Measurements from ENCODE around the gene RANBP9.

RANBP9 gene

GRCh38 chr6:13643125-13643524 is 68.5 kb downstream of the RANBP9 start:
- no peak for FAIRE-seq

- FAIRE-seq = peak; percentile 98
These were observed 70.3 kb downstream of the RANBP9 start for GRCh38 chr6:13641315-13641714.

- no peak for FAIRE-seq
These were observed 73.0 kb downstream of the RANBP9 start for GRCh38 chr6:13638626-13639025.

- peak; percentile 21 for FAIRE-seq
These were observed 73.6 kb downstream of the RANBP9 start for GRCh38 chr6:13638014-13638413.

GRCh38 chr6:13635948-13636658 is 75.5 kb downstream of the RANBP9 start:
- no peak for FAIRE-seq

- FAIRE-seq = no peak
These were observed 78.3 kb downstream of the RANBP9 start for GRCh38 chr6:13633343-13633742.

- FAIRE-seq = no peak
These were observed 81.1 kb downstream of the RANBP9 start for GRCh38 chr6:13630499-13630898.

GRCh38 chr6:13629459-13630116 is 82.0 kb downstream of the RANBP9 start:
- FAIRE-seq = no peak

- no peak for FAIRE-seq
These were observed 86.8 kb downstream of the RANBP9 start for GRCh38 chr6:13624871-13625288.

- FAIRE-seq = no peak
These were observed 94.6 kb downstream of the RANBP9 start for GRCh38 chr6:13617066-13617465.

GRCh38 chr6:13615792-13616120 is 95.9 kb downstream of the RANBP9 start:
- FAIRE-seq = no peak

- FAIRE-seq = no peak
These were observed 96.5 kb downstream of the RANBP9 start, which contains the start of gene NOL7 for GRCh38 chr6:13614926-13615791. NOL7 (plus strand) TSS chr6:13615335; CDS start chr6:13615359, 24 bp downstream.

GRCh38 chr6:13614126-13614925 is 97.3 kb downstream of the RANBP9 start:
- no peak for FAIRE-seq

- FAIRE-seq = no peak
These were observed 98.5 kb downstream of the RANBP9 start for GRCh38 chr6:13613029-13613594.

GRCh38 chr6:13611715-13612114 is 99.9 kb downstream of the RANBP9 start:
- no peak for FAIRE-seq

GRCh38 chr6:13605634-13606033 is 106.0 kb downstream of the RANBP9 start:
- FAIRE-seq = no peak

- FAIRE-seq = no peak
These were observed 106.9 kb downstream of the RANBP9 start for GRCh38 chr6:13604546-13605416.

- FAIRE-seq = no peak
These were observed 107.5 kb downstream of the RANBP9 start for GRCh38 chr6:13604135-13604534.

GRCh38 chr6:13600036-13600435 is 111.6 kb downstream of the RANBP9 start:
- no peak for FAIRE-seq

GRCh38 chr6:13597073-13597472 is 114.6 kb downstream of the RANBP9 start:
- no peak for FAIRE-seq

GRCh38 chr6:13593720-13594119 is 117.9 kb downstream of the RANBP9 start:
- no peak for FAIRE-seq
